Medulla oblongata (tissue), 1 donor: ENCODE data around the gene AHCYL1.

ENCODE experiments used
- DNase-seq: peaks from one replicate; pipeline ENCODE4 v3.0.0-alpha.2; 2015; ENCODE audit errors: extremely low spot score

Gene AHCYL1

DNA sequence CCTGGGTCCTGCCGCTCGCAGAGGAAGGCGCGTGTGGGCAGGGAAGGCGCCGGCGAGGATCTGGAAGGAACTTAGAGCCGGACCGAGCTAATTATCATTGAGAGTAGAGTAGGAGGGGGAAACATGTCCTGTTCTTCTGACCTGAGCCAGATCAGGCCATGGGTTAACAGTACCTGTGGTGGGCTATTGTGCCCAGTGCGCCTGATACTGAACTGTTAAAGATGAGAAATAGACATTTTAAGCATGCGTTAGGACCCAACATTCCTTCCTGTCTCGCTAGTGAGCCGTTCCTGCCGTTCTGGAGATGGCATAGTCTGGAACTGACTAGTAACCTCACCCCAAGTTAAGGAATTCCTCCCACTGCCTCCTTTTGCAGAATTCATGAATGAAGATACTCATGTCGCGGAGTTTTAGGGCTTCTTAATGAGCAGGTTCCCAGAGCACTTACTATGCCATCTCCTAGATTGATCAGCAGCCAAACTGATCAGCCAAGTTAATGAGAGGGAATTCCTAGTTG is 50.7 kb downstream of the AHCYL1 start:
- DNase-seq = no peak

DNA sequence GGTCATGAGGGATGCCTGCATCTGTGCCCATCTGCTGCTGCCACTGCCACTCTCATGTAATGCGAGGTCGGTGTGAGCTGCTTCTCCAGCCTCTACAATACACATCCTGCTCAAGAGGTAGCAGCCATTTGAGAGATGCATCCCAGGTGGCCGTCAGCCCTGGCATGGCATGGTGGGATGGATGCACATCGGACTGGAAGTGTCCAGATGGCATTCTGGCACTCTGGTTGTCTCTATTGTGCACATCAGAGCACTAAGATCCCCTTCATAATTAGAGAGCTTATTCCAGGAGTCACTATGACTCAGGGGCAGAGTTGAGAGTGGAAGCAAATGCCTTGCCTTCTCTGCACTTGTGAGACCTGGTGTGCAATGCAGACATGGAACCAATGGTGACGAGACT is 53.7 kb downstream of the AHCYL1 start:
- no peak for DNase-seq

DNA sequence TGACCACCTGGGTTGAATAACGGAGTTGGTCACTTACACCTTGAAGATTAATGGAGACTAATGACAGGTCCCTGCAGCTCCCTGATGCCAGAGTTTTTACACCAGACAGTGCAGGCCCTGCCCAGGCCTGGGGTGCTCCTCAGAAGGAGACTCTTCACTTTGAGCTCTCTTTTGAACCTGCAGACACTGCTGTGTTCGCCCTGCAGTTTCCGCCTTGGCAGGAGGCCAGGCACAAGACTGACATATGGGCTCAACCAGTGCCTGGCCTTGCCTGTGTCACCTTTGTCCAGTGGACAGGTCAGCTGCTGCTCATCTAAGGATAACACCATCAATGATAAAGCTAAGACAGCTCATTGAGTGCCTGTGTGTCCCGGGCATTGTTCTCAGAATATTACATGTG is 55.1 kb downstream of the AHCYL1 start:
- DNase-seq = no peak

DNA sequence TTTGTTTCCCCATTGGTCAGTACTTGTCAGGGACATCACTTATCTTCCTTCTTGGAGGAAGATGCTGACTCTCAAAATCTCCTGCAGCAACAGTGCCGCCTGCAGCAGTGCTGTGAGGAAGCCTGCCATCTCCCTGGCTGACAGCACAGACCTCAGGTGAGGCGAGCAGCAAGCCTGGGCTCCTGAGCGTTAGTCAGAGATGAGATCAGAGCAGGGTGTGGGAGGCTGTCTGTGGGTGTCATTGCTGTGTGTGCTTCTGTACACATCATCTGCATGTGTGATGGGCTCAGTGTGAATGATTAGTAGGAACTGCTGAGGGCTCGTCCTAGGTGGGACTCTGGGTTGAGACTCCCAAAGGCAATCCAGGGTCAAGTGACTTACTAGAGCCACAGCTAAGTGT is 56.0 kb downstream of the AHCYL1 start:
- DNase-seq = no peak

DNA sequence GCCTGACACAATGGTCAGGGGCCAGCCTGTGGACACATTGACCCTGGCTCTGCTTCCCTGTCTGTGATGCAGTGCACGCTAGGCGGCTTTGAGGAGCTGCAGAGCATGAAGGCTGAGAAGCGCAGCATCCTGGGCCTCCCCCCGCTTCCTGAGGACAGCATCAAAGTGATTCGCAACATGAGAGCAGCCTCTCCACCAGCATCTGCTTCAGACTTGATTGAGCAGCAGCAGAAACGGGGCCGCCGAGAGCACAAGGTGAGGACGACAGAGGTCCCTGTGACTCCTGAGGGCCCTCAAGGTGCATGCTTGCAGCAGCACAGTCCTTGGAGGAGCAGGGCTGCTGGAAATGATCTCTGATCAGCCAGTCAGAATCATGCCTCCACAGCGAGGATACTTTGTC is 58.5 kb downstream of the AHCYL1 start:
- DNase-seq = no peak

DNA sequence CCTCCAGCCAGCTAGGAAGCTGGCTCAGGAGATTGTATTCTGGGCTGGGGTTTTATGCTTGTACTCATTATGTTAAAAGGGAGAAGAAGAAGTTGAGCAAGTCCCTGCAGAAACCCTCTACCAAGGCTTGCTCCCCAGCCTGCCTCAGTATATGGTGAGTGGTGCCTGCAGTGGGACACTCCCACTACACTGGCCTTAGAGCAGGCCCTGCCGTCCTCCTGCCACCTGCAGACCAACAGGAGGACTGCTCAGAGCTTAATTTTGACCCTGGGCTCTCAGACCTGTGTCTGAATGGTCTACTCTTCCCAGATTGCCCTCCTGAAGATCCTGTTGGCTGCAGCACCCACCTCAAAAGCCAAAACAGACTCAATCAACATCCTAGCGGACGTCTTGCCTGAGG is 62.9 kb downstream of the AHCYL1 start:
- no peak for DNase-seq

DNA sequence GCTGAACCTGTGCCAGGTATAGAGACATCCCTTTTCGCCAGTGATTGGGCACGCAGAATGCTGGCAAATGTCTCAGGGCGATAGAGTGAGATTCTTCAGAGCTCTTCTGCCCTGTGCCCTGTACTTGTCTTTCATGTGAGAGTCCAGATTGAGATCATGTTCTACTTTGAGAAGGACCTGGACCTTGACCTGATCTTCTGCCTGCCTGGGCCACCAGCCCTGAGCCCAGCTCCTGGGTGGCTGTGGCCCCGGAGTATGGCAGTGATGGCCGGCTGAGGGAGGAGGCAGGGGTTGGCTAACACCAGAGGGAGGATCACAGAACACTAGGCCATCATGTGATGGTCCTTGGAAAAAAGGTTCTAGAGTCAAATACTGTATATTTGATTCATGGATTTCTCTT is 63.7 kb downstream of the AHCYL1 start:
- DNase-seq = no peak

DNA sequence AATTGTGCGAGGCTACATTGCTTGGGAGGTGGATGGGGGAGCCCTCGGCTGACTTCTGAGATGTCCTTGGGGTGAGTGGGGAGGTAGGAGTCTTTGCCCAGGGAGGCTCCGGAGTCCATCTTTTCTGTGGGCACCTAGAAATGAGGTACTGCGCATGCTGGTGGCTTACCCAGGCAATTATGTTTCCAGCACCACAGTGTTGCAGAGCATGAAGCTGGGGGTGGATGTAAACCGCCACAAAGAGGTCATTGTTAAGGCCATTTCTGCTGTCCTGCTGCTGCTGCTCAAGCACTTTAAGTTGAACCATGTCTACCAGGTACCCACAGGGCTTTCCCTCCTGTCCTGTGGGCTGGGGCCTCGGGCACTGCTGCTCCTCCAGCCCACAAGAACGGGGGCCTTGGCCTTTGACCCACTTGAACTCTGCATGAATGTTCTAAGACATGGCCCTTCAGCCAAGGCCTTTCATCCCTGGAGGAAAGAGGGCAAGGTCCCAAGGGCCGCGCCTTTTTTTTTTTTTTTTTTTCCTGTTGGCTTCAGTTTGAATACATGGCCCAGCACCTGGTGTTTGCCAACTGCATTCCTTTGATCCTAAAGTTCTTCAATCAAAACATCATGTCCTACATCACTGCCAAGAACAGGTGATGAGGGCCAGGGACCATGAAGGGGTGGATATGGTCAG is 64.5 kb downstream of the AHCYL1 start:
- peak; percentile 63 for DNase-seq

DNA sequence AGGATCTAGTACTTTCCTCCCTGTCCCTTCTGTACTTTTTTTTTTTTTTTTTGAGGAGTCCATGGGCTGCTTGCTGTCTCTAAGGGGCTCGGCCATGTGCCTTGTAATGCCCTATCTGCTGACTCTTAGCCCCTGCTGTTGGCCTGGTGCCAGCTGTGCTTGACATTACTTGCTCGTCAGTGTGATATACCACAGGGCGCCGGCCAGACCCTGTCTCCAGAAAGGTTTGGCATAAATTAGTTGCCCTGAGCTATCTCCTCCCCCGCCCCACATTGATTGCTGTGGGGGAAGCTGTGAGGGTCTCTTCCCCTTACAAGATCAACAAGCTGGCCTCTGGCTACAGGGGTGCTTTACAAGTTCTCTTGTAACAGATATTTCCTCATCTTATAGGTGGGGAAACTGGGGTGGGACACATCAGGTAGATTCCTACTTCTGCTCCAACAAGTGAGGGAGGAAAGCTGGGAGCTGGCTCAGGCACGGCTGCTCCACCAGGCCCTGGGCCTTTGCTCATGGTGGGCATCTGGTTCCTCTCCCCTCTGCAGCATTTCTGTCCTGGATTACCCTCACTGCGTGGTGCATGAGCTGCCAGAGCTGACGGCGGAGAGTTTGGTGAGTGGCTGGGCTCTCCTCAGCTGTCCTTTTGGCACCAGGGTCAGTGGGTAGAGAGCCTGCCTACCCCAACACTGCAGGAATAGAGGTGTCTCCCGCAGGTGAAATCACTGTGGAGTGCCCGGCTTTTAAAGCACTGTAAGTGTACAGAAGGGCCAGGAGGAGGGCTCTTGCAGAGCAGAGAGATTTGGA is 65.4 kb downstream of the AHCYL1 start:
- no peak for DNase-seq

DNA sequence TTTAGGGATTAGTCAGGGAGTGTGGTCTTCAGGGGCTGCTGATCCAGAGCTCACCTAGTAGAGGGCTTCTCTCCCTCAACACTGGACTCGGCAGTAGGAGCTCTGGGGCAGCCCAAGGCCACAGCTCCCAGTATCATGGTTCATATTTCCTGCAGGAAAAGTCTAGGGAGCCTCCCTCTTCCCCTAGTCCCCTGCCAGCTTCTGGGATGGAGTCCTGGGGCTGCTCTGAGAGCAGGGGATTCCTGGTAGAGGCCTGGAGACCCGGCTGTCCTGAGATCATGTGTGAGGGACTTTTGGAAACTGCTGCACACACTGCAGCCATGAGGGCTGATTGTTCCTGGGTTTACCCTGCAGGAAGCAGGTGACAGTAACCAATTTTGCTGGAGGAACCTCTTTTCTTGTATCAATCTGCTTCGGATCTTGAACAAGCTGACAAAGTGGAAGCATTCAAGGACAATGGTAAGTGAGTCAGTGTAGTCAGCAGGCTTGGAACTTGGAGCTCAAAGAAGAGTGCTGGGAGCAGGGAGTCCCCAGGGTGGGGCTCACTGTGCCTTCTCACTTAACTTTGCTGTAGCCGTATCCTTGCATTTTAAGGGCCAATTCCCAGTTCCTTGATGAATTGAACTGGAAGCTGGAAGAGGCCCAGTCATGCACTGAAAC is 66.2 kb downstream of the AHCYL1 start:
- no peak for DNase-seq

DNA sequence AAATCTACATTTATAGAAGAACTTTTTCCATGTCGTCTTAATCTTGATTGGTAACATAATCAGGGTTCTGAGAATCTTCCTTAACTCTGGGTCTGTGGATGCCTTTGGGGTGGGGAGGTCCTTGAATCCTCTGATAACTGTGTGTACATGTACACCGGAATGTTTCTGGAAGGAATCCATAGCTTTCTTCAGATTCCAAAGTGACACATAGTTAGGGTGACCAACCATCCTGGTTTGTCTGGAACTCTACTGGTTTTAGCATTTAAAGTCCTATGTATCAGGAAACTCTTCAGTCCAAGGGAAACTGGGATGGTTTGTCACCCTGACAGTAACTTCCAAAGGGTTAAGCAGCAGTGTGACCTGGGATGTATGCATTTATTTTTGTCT is 66.7 kb downstream of the AHCYL1 start:
- no peak for DNase-seq

DNA sequence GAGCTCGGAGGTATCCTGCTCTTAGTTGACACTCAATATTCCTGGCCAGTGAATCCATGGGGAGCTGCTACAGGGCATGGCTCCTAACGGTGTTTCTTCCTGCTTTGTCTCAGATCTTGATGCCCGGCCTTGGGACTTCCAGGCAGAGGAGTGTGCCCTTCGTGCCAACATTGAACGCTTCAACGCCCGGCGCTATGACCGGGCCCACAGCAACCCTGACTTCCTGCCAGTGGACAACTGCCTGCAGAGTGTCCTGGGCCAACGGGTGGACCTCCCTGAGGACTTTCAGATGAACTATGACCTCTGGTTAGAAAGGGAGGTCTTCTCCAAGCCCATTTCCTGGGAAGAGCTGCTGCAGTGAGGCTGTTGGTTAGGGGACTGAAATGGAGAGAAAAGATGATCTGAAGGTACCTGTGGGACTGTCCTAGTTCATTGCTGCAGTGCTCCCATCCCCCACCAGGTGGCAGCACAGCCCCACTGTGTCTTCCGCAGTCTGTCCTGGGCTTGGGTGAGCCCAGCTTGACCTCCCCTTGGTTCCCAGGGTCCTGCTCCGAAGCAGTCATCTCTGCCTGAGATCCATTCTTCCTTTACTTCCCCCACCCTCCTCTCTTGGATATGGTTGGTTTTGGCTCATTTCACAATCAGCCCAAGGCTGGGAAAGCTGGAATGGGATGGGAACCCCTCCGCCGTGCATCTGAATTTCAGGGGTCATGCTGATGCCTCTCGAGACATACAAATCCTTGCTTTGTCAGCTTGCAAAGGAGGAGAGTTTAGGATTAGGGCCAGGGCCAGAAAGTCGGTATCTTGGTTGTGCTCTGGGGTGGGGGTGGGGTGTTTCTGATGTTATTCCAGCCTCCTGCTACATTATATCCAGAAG is 69.2 kb downstream of the AHCYL1 start:
- DNase-seq = peak; percentile 73

DNA sequence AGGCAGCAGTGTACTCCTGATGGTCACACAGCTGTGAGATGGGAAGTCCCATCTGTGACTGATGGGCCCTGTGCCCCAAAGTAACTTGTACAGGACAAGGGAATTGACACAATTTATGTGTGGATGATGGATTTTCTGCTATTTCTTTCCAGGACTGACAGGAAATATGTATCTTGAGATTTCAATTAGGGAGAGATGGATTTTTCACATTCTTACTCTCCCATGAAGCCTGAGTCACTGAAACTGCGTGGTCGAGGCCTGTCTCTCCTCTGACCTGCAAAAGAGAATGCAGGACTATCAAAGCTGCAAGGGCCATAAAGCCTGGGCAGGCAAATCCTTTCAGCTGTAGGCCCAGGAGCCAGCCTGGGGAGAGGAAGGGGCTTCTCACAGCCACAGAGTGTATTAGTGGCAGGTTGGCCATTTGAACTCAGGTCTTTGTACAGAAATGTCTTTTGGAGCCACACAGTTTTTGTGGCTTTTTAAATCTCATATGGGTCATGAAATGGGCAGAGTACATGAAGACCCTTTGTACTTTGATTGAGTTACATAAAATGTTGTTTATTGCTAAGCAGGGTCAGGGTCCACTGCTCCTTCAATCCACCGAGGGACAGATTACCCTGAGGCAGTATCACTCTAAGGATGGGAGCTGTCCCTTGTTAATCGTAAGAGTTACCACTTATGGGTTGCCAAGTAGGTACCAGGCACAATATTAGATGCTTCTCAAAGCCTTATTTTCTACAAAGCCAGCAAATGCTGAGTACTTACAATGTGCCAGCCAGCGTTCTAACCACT is 71.1 kb downstream of the AHCYL1 start:
- no peak for DNase-seq

DNA sequence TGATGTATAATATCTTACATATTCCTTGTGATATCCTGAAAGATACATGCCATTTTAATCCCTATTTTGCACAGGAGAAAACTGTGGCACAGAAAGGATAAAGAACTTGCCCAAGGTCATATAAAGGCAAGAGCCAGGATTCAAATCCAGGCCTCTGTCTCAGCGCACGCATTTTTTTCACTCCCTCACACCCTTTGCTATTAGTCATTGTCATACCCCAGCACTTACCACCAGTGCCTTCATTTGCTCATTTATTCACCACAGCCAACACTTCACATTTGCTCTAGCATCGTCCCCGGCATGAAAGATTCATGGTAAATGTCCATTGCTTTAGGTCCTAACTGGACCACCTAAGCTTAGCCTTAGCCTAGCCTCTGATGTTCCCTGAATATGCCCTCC is 71.7 kb downstream of the AHCYL1 start:
- no peak for DNase-seq

DNA sequence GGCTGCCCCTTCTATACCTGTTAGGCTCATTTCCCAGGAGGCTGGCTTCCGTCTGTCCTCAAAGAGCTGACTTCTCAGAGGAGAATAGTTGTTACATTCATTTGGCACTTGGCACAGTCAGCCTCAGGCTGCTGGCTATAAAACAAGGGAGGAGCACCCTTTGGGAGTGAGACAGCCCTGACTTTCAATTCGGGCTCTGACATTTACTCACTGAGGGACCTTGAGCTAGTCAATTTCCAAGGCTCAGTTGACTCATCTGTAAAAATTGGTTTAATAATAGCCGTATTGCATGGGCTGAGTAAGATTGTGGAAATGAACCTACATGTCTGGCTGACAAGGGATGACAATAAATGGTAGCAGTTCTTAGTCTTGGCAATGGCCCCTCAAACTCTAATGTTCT is 72.2 kb downstream of the AHCYL1 start:
- no peak for DNase-seq

DNA sequence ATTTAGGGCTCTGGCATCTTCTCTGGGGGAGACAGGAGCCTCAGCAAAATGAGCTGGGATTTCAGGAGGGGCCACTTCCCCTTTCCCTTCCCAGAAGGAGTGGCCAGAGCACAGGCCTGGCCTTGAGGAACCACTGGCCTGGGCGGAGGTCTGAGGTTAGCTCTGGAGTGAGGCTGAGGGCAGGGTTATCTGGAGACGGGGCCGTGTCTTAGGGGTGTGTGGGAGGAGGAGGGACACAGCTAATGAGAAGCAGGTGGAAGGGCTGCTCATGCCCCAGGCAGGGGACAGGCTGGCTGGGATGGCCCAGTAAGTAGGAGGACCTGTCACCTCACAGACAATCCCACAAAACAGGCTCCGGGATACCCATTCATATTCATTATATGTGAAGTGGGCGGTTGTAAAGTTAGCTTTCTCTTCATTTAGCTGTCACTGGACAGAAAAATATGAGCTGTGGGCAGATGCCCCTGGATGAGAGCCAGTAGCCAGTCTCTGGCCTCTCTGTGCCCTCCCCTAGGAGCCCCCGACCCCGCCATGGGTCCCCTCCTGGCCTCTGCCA is 73.5 kb downstream of the AHCYL1 start:
- DNase-seq = no peak

DNA sequence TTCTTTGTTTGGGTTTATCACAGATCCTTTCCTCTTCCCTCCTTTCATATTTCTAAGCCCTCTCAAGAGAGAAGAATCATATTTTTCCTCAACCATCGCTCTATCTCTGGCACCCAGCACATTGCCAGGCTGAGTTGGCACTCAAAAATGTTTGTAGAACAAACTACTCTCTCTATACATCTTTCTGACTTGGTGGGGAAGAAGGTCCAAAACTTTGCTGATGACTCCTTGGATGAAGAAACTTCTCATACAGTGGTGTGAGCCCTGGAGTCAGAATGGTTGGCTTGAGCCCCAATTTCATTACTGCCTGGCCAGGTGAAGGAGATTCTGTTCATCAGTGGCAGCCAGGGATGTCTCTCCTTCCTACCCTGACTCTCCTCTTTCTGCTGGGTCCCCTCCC is 74.0 kb downstream of the AHCYL1 start:
- no peak for DNase-seq

DNA sequence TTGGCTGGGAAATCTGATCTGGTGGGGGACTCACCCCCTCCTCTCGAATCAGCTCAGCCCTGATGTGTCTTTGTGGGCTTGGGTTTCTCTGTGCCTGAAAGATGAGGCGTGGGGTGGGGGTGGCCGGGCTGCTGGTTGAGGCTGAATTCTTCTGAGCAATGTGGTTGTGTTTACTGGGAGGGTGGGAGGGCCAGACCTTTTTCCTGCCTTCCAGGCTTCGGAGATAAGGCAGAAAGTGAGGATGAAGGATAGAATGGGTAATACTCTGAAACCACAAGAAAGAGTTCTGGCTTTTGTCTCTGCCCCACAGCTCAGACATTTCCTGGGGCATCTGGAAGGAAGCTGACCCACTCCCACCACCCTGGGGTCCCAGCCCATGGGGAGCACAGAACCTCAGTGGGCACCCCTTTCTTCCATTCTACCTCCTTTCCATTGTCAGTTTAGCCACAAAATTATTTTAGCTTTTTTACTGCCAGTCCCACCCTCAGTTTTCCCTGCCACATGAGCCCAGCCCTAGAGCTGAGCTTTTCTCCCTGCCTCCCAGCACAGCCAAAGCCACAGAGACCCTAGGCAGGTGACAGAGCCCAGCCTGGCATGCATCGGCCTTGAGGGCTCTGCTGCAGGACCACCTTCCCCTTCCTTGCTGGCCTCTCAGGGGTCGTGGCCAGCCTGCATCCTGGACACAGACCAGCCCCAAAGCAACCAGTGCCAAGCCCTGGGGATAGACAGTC is 74.7 kb downstream of the AHCYL1 start:
- DNase-seq = no peak

DNA sequence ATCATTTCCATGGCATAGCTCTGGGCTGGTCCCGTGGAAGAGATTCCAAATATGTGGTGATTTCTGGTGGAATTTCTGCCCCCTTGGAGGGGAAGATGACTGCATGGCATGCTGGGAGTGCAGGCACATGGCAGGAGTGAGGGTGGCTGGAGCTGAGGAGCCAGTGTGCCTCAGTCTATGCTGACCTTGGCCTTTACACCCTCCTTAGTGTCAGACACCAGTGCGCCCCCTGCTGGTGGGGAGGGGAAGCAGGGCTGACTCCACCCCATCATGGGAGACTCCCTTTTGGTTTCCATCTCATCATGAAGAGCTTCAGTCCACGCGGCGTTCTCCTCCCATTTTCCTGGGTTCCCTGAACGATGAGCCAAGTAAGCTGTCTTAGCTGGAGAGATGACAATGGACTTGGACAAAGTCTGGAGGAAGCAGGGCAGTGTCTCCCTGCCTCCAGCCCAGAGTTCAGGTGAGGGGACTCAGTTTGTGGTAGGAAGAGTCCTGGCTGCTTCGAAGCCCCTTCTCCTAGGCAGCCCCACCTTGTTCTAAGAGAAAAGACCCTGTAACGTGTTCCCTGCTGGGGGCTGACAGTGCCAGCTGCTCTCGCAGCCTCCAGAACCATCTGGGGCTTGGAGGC is 75.6 kb downstream of the AHCYL1 start:
- DNase-seq = no peak

DNA sequence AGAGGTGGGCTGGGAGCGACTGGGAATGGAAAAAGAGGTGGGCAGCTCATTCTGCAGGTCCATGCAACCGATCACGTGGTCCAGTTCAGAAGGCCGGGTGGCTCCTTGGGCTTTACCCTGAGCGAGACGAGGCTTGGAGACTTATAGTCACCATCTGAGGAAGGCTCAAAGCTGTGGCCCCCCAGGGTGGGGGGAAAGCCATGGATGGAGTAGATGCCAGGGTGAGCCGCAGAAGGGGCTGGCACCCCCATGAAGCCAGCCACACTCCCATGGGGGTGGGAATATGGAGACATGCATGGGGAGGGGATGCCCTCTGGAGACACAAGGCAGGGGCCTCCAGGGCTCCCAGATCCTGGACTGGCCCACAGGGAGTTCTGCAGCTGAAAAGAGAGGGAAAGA is 76.1 kb downstream of the AHCYL1 start:
- no peak for DNase-seq
